ENCODE measurements around the gene CEP104.

Gene CEP104

GRCh38 chr1:3851292-3851691, 5.7 kb downstream of the CEP104 start:
- no peak for TF ChIP-seq CTCF (IDR thresholded peaks at IDR 0.05; ENCODE audit: low read depth, low read length)
- DNase-seq (ENCODE audit: low read depth, low spot score), result no peak

GRCh38 chr1:3850857-3851256, 6.2 kb downstream of the CEP104 start:
- no peak for DNase-seq (ENCODE audit: low read depth, low spot score)
- in situ Hi-C loops (cut with HindIII; ENCODE audit: low sequenced_read_pairs), result no loop called here
- H3K4me3 ChIP-seq (ENCODE audit: low read depth, low read length), result no peak overlapping the region
- TF ChIP-seq CTCF (IDR thresholded peaks at IDR 0.05; ENCODE audit: low read depth, low read length), result no peak

More at GRCh38 chr1:3851292-3851691, 5.7 kb downstream of the CEP104 start:
- in situ Hi-C loops (cut with HindIII; ENCODE audit: low sequenced_read_pairs), result no loop called here
- H3K4me3 ChIP-seq (ENCODE audit: low read depth, low read length), result no peak overlapping the region

- H3K4me3 ChIP-seq (ENCODE audit: low read depth, low read length), result no peak overlapping the region
- in situ Hi-C loops (cut with HindIII; ENCODE audit: low sequenced_read_pairs), result no loop called here
- no peak for TF ChIP-seq CTCF (IDR thresholded peaks at IDR 0.05; ENCODE audit: low read depth, low read length)
- no peak for DNase-seq (ENCODE audit: low read depth, low spot score)
These were observed 9.9 kb downstream of the CEP104 start for GRCh38 chr1:3847081-3847480.

GRCh38 chr1:3846541-3846940, 10.5 kb downstream of the CEP104 start:
- DNase-seq (ENCODE audit: low read depth, low spot score), result no peak
- TF ChIP-seq CTCF (IDR thresholded peaks at IDR 0.05; ENCODE audit: low read depth, low read length), result no peak
- H3K4me3 ChIP-seq (ENCODE audit: low read depth, low read length), result no peak overlapping the region
- in situ Hi-C loops (cut with HindIII; ENCODE audit: low sequenced_read_pairs), result no loop called here

- no peak for TF ChIP-seq CTCF (IDR thresholded peaks at IDR 0.05; ENCODE audit: low read depth, low read length)
- in situ Hi-C loops (cut with HindIII; ENCODE audit: low sequenced_read_pairs), result no loop called here
- no peak for DNase-seq (ENCODE audit: low read depth, low spot score)
- H3K4me3 ChIP-seq (ENCODE audit: low read depth, low read length), result no peak overlapping the region
These were observed 14.1 kb downstream of the CEP104 start for GRCh38 chr1:3842912-3843311.

- no peak for TF ChIP-seq CTCF (IDR thresholded peaks at IDR 0.05; ENCODE audit: low read depth, low read length)
- H3K4me3 ChIP-seq (ENCODE audit: low read depth, low read length), result no peak overlapping the region
- DNase-seq (ENCODE audit: low read depth, low spot score), result no peak
- in situ Hi-C loops (cut with HindIII; ENCODE audit: low sequenced_read_pairs), result no loop called here
These were observed 15.5 kb downstream of the CEP104 start for GRCh38 chr1:3841491-3841890.

- no peak for TF ChIP-seq CTCF (IDR thresholded peaks at IDR 0.05; ENCODE audit: low read depth, low read length)
- in situ Hi-C loops (cut with HindIII; ENCODE audit: low sequenced_read_pairs), result no loop called here
- no peak for DNase-seq (ENCODE audit: low read depth, low spot score)
- no peak overlapping the region for H3K4me3 ChIP-seq (ENCODE audit: low read depth, low read length)
These were observed 18.2 kb downstream of the CEP104 start for GRCh38 chr1:3838788-3839187.
